Cerebellar nuclear complex (tissue), 1 donor: ENCODE measurements around the gene TLCD3A.
"Not testable (repeated sequence)": the region's sequence is repeated elsewhere in the genome, so short reads cannot be mapped to it uniquely, and the experiment has no call there.

Source experiments
- DNase-seq, 2 experiments: peaks; one replicate each; lab custom pipeline; 2025; lab: John Stamatoyannopoulos, UW

Gene TLCD3A

GRCh38 chr17:732067-732901, at the start of gene TLCD3A:
TSS of gene TLCD3A (plus strand) at chr17:732596. CDS start at chr17:732648, 52 bp downstream.
- no peak for DNase-seq

- DNase-seq: no peak
These were observed 49.4 kb upstream of the TLCD3A start for GRCh38 chr17:683040-683439.

GRCh38 chr17:683499-684254, 48.7 kb upstream of the TLCD3A start:
- no peak for DNase-seq

- DNase-seq: peak; percentile 56 to 81
These were observed 47.4 kb upstream of the TLCD3A start for GRCh38 chr17:685006-685405.

- DNase-seq: peak in 1 of 2 experiments; percentile 14
These were observed 44.1 kb upstream of the TLCD3A start for GRCh38 chr17:688100-688989.

- no peak for DNase-seq
These were observed 42.7 kb upstream of the TLCD3A start for GRCh38 chr17:689556-690275.

- no peak for DNase-seq
These were observed 42.0 kb upstream of the TLCD3A start for GRCh38 chr17:690361-690760.

- DNase-seq: no peak
These were observed 41.0 kb upstream of the TLCD3A start for GRCh38 chr17:691423-691822.

GRCh38 chr17:692116-692515, 40.3 kb upstream of the TLCD3A start:
- no peak for DNase-seq

- no peak for DNase-seq
These were observed 38.4 kb upstream of the TLCD3A start for GRCh38 chr17:693791-694638.

GRCh38 chr17:696369-696768, 36.0 kb upstream of the TLCD3A start:
- DNase-seq: no peak

GRCh38 chr17:697682-698081, 34.7 kb upstream of the TLCD3A start:
- DNase-seq: no peak

GRCh38 chr17:698096-698495, 34.3 kb upstream of the TLCD3A start:
- DNase-seq: not testable (repeated sequence)

- DNase-seq: no peak
These were observed 33.1 kb upstream of the TLCD3A start for GRCh38 chr17:699345-699744.

- DNase-seq: peak in 1 of 2 experiments; percentile 28
These were observed 31.8 kb upstream of the TLCD3A start for GRCh38 chr17:700504-701094.

GRCh38 chr17:703081-703875, 29.1 kb upstream of the TLCD3A start:
- no peak for DNase-seq

- no peak for DNase-seq
These were observed 28.1 kb upstream of the TLCD3A start for GRCh38 chr17:704111-704864.

GRCh38 chr17:705011-705410, 27.4 kb upstream of the TLCD3A start:
- DNase-seq: no peak

- no peak for DNase-seq
These were observed 26.5 kb upstream of the TLCD3A start for GRCh38 chr17:705863-706262.
